PC-9 (cell line): ENCODE measurements around the gene ATP8B2. TPM values are rescaled to one million over a fixed set of nuclear protein-coding genes. Genes with fewer than 3 reads are reported as not detected.

Source experiments
- BruUV-seq: library from RNA; stranded (reverse); fragments of 400-500 nt; replicated peaks from 2 replicates; lab custom pipeline; 2021; lab: Mats Ljungman, UMichigan
- CTCF ChIA-PET: fragments of 300-600 bp; sonication (Branson Sonifier 250); formaldehyde crosslinking; loops from one replicate; lab custom pipeline; 2022; ENCODE audit warnings: antibody characterized with exemption; lab: Charles Lee
- POLR2A ChIA-PET: fragments of 300-600 bp; sonication (Branson Sonifier 250); formaldehyde crosslinking; loops from one replicate; lab custom pipeline; 2022; ENCODE audit warnings: antibody characterized with exemption; ENCODE audit not compliant: unreplicated experiment; lab: Charles Lee
- DNase-seq, 2 experiments: peaks; one replicate each; pipeline versions ENCODE4 v3.0.0 to v3.0.0-alpha.2; 2015 to 2022; ENCODE audit warnings: mixed read lengths in 1 of 2
- H2AFZ ChIP-seq: fragments of 200-600 bp; sonication (generic); 2 replicates; pipeline ENCODE4 v1.8.1; 2017; ENCODE audit warnings: antibody characterized with exemption
- H3F3A ChIP-seq: fragments of 200-600 bp; sonication (generic); 2 replicates; pipeline ENCODE4 v1.8.1; 2017; ENCODE audit warnings: antibody characterized with exemption, mild to moderate bottlenecking, low read depth; ENCODE audit not compliant: insufficient read depth
- H3K27ac ChIP-seq: fragments of 200-600 bp; sonication (generic); 2 replicates; pipeline ENCODE4 v1.6.1; 2016; ENCODE audit warnings: mixed run types
- H3K27me3 ChIP-seq: fragments of 200-600 bp; sonication (generic); 2 replicates; pipeline ENCODE4 v1.6.1; 2016; ENCODE audit warnings: low read depth, mixed run types; ENCODE audit not compliant: insufficient read depth
- H3K36me3 ChIP-seq: fragments of 200-600 bp; sonication (generic); 2 replicates; pipeline ENCODE4 v1.6.1; 2016; ENCODE audit warnings: low read depth, mixed run types
- H3K4me1 ChIP-seq: fragments of 200-600 bp; sonication (generic); replicated peaks from 2 replicates; pipeline ENCODE4 v1.6.1; 2016; ENCODE audit warnings: mixed run types; ENCODE audit not compliant: insufficient read depth
- H3K4me2 ChIP-seq: fragments of 200-600 bp; sonication (generic); 2 replicates; pipeline ENCODE4 v1.6.1; 2017; ENCODE audit warnings: mixed run types
- H3K4me3 ChIP-seq: fragments of 200-600 bp; sonication (generic); 2 replicates; pipeline ENCODE4 v1.6.1; 2016; ENCODE audit warnings: mixed run types
- H3K79me2 ChIP-seq: fragments of 200-600 bp; sonication (generic); 2 replicates; pipeline ENCODE4 v1.6.1; 2017; ENCODE audit warnings: low read depth, mixed run types
- H3K9me2 ChIP-seq: fragments of 200-600 bp; sonication (generic); 2 replicates; pipeline ENCODE4 v1.8.1; 2017; ENCODE audit warnings: mild to moderate bottlenecking; ENCODE audit not compliant: insufficient read depth
- H3K9me3 ChIP-seq: fragments of 200-600 bp; sonication (generic); 2 replicates; pipeline ENCODE4 v1.8.1; 2016; ENCODE audit warnings: low read depth; ENCODE audit not compliant: insufficient read depth
- H4K20me1 ChIP-seq: fragments of 200-600 bp; sonication (generic); 2 replicates; pipeline ENCODE4 v1.8.1; 2017; ENCODE audit not compliant: insufficient read depth
- EZH2 ChIP-seq: fragments of 200-600 bp; sonication (generic); IDR thresholded peaks from 2 replicates; pipeline ENCODE4 v1.8.0; 2017; ENCODE audit warnings: antibody characterized with exemption, low read depth
- intact Hi-C: fragments of 100-400 bp; cut with micrococcal nuclease; formaldehyde crosslinking; loops from one replicate; pipeline ENCODE4 v1.10.0; 2022; ENCODE audit not compliant: unreplicated experiment
- total RNA-seq: library from RNA; stranded (reverse); gene quantifications from 2 replicates; pipeline ENCODE4 v1.2.3, GENCODE V29; 2021
- TF ChIP-seq, protein P1 (sequence below): fragments of 200-600 bp; sonication (generic); conservative IDR thresholded peaks from 2 replicates; pipeline ENCODE4 v1.6.1; 2017; ENCODE audit warnings: mixed run types, antibody characterized with exemption, mild to moderate bottlenecking, moderate library complexity

Gene ATP8B2
- total RNA-seq, 1 experiment from 2014 or later, result 0.07 TPM

DNA sequence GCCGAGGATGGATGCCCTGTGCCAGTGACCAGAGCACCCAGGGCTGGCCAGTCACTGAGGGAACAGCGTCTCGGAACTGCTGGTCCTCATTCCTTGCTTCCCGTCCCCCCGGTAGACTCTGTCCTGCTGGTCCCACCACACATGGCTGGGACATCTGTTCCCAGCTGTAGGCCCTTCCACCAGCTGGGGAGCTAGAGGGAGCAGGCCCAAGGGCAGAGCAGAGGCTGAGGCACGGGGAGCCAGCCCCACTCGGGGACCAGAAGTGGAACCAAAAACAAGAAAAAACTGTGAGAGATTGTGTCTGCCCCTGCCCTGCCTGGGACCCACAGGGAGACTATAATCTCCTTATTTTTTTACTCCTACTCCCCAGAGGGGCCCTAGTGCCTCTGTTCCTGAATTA is 23.8 kb downstream of the ATP8B2 start:
- Histone ChIP-seq H3K27me3 (peaks cover 35% of the 10 kb centered on the region), H3K36me3 (no peaks in the 10 kb centered on the region), H2AFZ (no peak overlapping the region), H3K9me2 (no peaks in the 10 kb centered on the region), H3K79me2 (no peaks in the 10 kb centered on the region), H3K9me3 (no peaks in the 10 kb centered on the region), H3K4me2 (no peak overlapping the region), H3K4me3 (no peak overlapping the region), H3K27ac (no peak overlapping the region), H3K4me1 (no peaks in the 10 kb centered on the region), H4K20me1 (no peaks in the 10 kb centered on the region), H3F3A (no peaks in the 10 kb centered on the region)
- intact Hi-C loops, result loop anchor here (2.0 kb wide), 1 partner anchor 130 kb away; no protein-coding TSS in a partner anchor
- ChIA-PET POLR2A (interaction anchor here (0.7 kb wide), 1 partner anchor 158 kb away, joined by 4 read pairs; no protein-coding TSS in a partner anchor), CTCF (interaction anchor here (0.6 to 0.7 kb wide), 2 partner anchors 38 to 599 kb away, joined by 3 to 8 read pairs; no protein-coding TSS in a partner anchor)
- TF ChIP-seq EZH2, result no peak
- TF ChIP-seq, protein P1, sequence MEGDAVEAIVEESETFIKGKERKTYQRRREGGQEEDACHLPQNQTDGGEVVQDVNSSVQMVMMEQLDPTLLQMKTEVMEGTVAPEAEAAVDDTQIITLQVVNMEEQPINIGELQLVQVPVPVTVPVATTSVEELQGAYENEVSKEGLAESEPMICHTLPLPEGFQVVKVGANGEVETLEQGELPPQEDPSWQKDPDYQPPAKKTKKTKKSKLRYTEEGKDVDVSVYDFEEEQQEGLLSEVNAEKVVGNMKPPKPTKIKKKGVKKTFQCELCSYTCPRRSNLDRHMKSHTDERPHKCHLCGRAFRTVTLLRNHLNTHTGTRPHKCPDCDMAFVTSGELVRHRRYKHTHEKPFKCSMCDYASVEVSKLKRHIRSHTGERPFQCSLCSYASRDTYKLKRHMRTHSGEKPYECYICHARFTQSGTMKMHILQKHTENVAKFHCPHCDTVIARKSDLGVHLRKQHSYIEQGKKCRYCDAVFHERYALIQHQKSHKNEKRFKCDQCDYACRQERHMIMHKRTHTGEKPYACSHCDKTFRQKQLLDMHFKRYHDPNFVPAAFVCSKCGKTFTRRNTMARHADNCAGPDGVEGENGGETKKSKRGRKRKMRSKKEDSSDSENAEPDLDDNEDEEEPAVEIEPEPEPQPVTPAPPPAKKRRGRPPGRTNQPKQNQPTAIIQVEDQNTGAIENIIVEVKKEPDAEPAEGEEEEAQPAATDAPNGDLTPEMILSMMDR, result no peak
- BruUV-seq, result no TSS peak
- no peak for DNase-seq

DNA sequence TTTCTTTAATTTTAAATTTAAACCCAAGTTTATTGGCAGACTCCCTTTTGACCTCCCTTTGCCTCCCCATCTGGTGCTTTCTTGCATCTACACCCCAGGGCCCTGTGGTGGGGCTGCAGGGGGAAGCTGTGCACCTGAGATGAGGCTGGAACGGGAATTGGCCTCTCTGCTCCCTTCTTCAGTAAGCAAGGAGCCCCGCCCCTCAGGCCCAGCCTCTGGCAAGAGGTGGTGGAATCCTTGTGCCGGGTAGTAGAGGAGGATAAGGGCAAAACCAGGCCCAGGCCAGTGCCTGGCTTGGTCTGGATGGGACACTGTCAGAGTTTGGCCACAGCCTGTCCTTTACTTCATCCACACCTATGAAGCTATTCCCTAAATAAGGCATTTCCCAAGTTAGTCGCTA is 25.1 kb downstream of the ATP8B2 start:
- no peaks in the 10 kb centered on the region for H3K36me3 ChIP-seq
- no peak overlapping the region for H3K4me2 ChIP-seq
- CTCF ChIA-PET, result interaction anchor here (0.6 kb wide), 1 partner anchor 331 kb away, joined by 3 read pairs; no protein-coding TSS in a partner anchor
- H2AFZ ChIP-seq, result no peak overlapping the region
- POLR2A ChIA-PET, result interaction anchor here (0.7 kb wide), 1 partner anchor 620 kb away, joined by 12 read pairs; the partner anchor contains the start of gene SHC1
- TF ChIP-seq, protein P1, result no peak
- no peak for TF ChIP-seq EZH2
- no peaks in the 10 kb centered on the region for H4K20me1 ChIP-seq
- H3K79me2 ChIP-seq, result no peaks in the 10 kb centered on the region
- H3K9me2 ChIP-seq, result no peaks in the 10 kb centered on the region
- no peaks in the 10 kb centered on the region for H3K4me1 ChIP-seq
- H3K27ac ChIP-seq, result no peak overlapping the region
- no TSS peak for BruUV-seq
- DNase-seq, result no peak
- H3K4me3 ChIP-seq, result no peak overlapping the region
- H3F3A ChIP-seq, result no peaks in the 10 kb centered on the region
- H3K9me3 ChIP-seq, result no peaks in the 10 kb centered on the region
- intact Hi-C loops, result loop anchor here (10.0 kb wide), 1 partner anchor 84 kb away; no protein-coding TSS in a partner anchor
- peaks cover 37% of the 10 kb centered on the region for H3K27me3 ChIP-seq

DNA sequence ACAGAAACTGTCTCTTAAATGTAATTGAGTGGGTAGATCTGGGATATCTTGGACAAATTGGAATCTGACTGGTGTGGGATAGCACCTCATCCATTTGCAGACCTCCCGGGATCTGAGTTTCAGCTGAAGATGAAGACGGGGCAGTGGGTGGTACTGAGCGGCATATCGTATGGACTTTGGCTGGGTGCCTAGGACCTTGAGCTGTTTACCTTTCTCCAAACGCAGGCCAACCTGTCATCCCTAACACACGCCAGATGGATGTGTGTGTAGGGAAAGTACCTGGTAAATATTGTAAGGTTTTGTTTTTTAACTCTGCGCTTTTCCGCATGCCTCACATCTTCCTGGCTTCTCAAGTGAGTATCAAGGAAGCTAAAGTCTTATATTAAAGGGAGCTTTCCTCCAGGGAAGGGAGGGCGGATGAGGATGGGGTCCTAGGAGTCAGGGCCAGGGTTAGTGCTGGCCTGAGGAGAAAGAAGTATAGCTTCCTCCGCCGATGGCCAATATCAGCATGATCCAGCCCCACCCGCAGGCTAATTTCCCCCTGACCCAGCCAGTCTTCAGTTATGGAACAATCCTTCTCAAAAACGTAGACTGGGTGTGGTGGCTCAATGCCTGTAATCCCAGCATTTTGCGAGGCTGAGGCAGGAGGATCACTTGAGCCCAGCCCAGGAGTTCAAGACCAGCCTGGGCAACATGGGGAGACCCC is 26.2 kb downstream of the ATP8B2 start:
- no TSS peak for BruUV-seq
- Histone ChIP-seq H3K27ac (no peak overlapping the region), H3K9me2 (no peaks in the 10 kb centered on the region), H3F3A (no peaks in the 10 kb centered on the region), H2AFZ (no peak overlapping the region), H3K27me3 (peaks cover 45% of the 10 kb centered on the region), H3K4me2 (no peak overlapping the region), H4K20me1 (no peaks in the 10 kb centered on the region), H3K9me3 (no peaks in the 10 kb centered on the region), H3K79me2 (no peaks in the 10 kb centered on the region), H3K4me1 (no peaks in the 10 kb centered on the region), H3K36me3 (no peaks in the 10 kb centered on the region), H3K4me3 (no peak overlapping the region)
- ChIA-PET CTCF (interaction anchor here (0.6 kb wide), 1 partner anchor 81 kb away, joined by 3 read pairs; no protein-coding TSS in a partner anchor), POLR2A (no interaction called here)
- TF ChIP-seq, protein P1, result no peak
- no peak for TF ChIP-seq EZH2
- DNase-seq, result no peak
- intact Hi-C loops, result loop anchor here (10.0 kb wide), 1 partner anchor 83 kb away; no protein-coding TSS in a partner anchor
